Keratinocyte (primary cell): ENCODE measurements around the gene ABCA7. TPM values are rescaled to one million over a fixed set of nuclear protein-coding genes. Genes with fewer than 3 reads are reported as not detected.

Experiments used
- DNase-seq: peaks from one replicate; pipeline ENCODE4 v3.0.0-alpha.2; 2011; ENCODE audit warnings: low read depth, missing footprints, low spot score
- FAIRE-seq: peaks from 2 replicates; lab custom pipeline; 2011; peaks lifted over from hg19 to GRCh38; lab: Jason Lieb, UNC
- H2AFZ ChIP-seq: 2 replicates; pipeline ENCODE4 v1.6.0; 2012; ENCODE audit warnings: low read length, control low read depth, inconsistent platforms; ENCODE audit not compliant: control insufficient read depth
- H3K27ac ChIP-seq: 2 replicates; pipeline ENCODE4 v1.5.1; 2011; ENCODE audit warnings: low read length; ENCODE audit not compliant: control insufficient read depth, insufficient read depth
- H3K27me3 ChIP-seq: 3 replicates; pipeline ENCODE4 v1.6.0; 2011; ENCODE audit warnings: low read length; ENCODE audit not compliant: control insufficient read depth, insufficient read depth; ENCODE audit errors: extremely low read depth
- H3K36me3 ChIP-seq, 2 experiments: 2 replicates in 1 of 2; 3 replicates in 1 of 2; pipeline ENCODE4 v1.5.1; 2011; ENCODE audit warnings: low read length in 2 of 2, mild to moderate bottlenecking in 1 of 2; ENCODE audit not compliant: control insufficient read depth in 2 of 2, insufficient read depth in 2 of 2; ENCODE audit errors: extremely low read depth in 1 of 2
- H3K4me1 ChIP-seq: 3 replicates; pipeline ENCODE4 v1.5.1; 2011; ENCODE audit warnings: low read length; ENCODE audit not compliant: control insufficient read depth, insufficient read depth; ENCODE audit errors: extremely low read depth
- H3K4me2 ChIP-seq: 3 replicates; pipeline ENCODE4 v1.6.0; 2011; ENCODE audit warnings: low read depth, low read length; ENCODE audit not compliant: control insufficient read depth, insufficient read depth; ENCODE audit errors: extremely low read depth
- H3K4me3 ChIP-seq, 3 experiments: fragments of 200-600 bp in 1 of 3; sonication (generic) in 1 of 3; 2 replicates in 2 of 3; 3 replicates in 1 of 3; pipeline ENCODE4 v1.5.1; 2011 to 2016; ENCODE audit warnings: low read length in 3 of 3, mild to moderate bottlenecking in 3 of 3, control low read depth in 2 of 3, inconsistent platforms in 1 of 3, low read depth in 1 of 3, mixed read lengths in 1 of 3, mixed run types in 1 of 3, moderate library complexity in 1 of 3; ENCODE audit not compliant: control insufficient read depth in 2 of 3, insufficient read depth in 2 of 3; ENCODE audit errors: extremely low read depth in 1 of 3
- H3K79me2 ChIP-seq: 2 replicates; pipeline ENCODE4 v1.6.0; 2012; ENCODE audit warnings: low read length; ENCODE audit not compliant: control insufficient read depth, insufficient read depth
- H3K9ac ChIP-seq: 3 replicates; pipeline ENCODE4 v1.6.0; 2011; ENCODE audit warnings: low read length; ENCODE audit not compliant: control insufficient read depth, insufficient read depth; ENCODE audit errors: extremely low read depth
- H3K9me1 ChIP-seq: 3 replicates; pipeline ENCODE4 v1.6.0; 2011; ENCODE audit warnings: low read length; ENCODE audit not compliant: control insufficient read depth, insufficient read depth; ENCODE audit errors: extremely low read depth
- H3K9me3 ChIP-seq: 2 replicates; pipeline ENCODE4 v1.5.1; 2012; ENCODE audit warnings: low read depth, low read length; ENCODE audit not compliant: control insufficient read depth
- H4K20me1 ChIP-seq: 3 replicates; pipeline ENCODE4 v1.6.0; 2011; ENCODE audit warnings: low read length; ENCODE audit not compliant: control insufficient read depth, insufficient read depth; ENCODE audit errors: extremely low read depth
- EZH2 ChIP-seq: IDR thresholded peaks from one replicate; pipeline ENCODE4 v1.6.1; 2012; ENCODE audit warnings: inconsistent platforms, mild to moderate bottlenecking, low read length, moderate library complexity
- dilution Hi-C: fragments of 300-500 bp; cut with MboI; formaldehyde crosslinking; loops from one replicate; pipeline ENCODE4 v1.7.0; 2020; ENCODE audit warnings: low sequenced_read_pairs; ENCODE audit not compliant: extremely low pct_ligation_motif_present
- polyA plus RNA-seq, 5 experiments: library from polyadenylated mRNA; depleted of rRNA in 3 of 5; stranded (reverse) in 3 of 5; stranded (forward) in 1 of 5; unstranded in 1 of 5; fragments of >200 nt; gene quantifications; 1 replicate in 1 of 5; 2 replicates in 3 of 5; 3 replicates in 1 of 5; pipeline versions ENCODE4 v1.2.1 to v1.2.3, GENCODE V29; 2011 to 2012; ENCODE audit warnings: missing spikeins in 2 of 5, low read depth in 1 of 5, low replicate concordance in 1 of 5
- TF ChIP-seq, protein P1 (sequence below), 3 experiments: IDR thresholded peaks in 1 of 3; conservative IDR thresholded peaks in 1 of 3; optimal IDR thresholded peaks in 1 of 3; 2 replicates in 2 of 3; 3 replicates in 1 of 3; pipeline versions ENCODE3 to v1.5.1; 2011; ENCODE audit warnings: low read length in 3 of 3, mild to moderate bottlenecking in 3 of 3, moderate library complexity in 2 of 3, control low read depth in 1 of 3, inconsistent platforms in 1 of 3; ENCODE audit not compliant: insufficient read depth in 2 of 3; ENCODE audit errors: extremely low read depth in 1 of 3

ABCA7 gene
- polyA plus RNA-seq, 1 donor (not counting 4 experiments of a cell fraction or from before 2014, with no cell fraction given), result 7.4 TPM

DNA sequence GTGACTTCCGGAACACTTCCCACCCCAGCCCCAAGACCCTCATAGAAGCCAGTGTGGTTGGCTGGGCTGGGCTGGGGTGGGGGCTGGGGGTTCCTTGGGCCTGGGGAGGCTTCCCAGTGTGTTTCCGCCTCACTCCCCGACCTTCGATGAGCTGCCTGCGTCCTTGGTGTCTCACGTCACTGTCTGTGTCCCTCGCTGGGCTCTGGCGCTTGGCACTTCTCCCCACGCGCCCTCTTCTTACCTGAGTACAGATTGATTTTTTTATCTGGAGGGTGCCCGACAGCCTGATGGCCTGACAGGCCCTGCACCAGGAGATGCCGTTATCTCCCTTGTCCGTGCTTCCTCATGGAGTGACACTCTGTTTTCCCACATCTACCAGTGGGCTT is 47.2 kb upstream of the ABCA7 start:
- TF ChIP-seq, protein P1, sequence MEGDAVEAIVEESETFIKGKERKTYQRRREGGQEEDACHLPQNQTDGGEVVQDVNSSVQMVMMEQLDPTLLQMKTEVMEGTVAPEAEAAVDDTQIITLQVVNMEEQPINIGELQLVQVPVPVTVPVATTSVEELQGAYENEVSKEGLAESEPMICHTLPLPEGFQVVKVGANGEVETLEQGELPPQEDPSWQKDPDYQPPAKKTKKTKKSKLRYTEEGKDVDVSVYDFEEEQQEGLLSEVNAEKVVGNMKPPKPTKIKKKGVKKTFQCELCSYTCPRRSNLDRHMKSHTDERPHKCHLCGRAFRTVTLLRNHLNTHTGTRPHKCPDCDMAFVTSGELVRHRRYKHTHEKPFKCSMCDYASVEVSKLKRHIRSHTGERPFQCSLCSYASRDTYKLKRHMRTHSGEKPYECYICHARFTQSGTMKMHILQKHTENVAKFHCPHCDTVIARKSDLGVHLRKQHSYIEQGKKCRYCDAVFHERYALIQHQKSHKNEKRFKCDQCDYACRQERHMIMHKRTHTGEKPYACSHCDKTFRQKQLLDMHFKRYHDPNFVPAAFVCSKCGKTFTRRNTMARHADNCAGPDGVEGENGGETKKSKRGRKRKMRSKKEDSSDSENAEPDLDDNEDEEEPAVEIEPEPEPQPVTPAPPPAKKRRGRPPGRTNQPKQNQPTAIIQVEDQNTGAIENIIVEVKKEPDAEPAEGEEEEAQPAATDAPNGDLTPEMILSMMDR (optimal IDR thresholded peaks at IDR 0.05 in 1 of 3, IDR thresholded peaks at IDR 0.05 in 1 of 3, conservative IDR thresholded peaks at IDR 0.05 in 1 of 3; ENCODE audit: extremely low read depth in 1 of 3, insufficient read depth in 2 of 3, low read length in 3 of 3), result no peak
- no peak for TF ChIP-seq EZH2
- Histone ChIP-seq H3K4me3 (no peak overlapping the region), H3K4me1 (peaks cover 12% of the 10 kb centered on the region), H3K79me2 (no peaks in the 10 kb centered on the region), H3K9me3 (no peaks in the 10 kb centered on the region), H2AFZ (no peak overlapping the region), H4K20me1 (no peaks in the 10 kb centered on the region), H3K27me3 (peaks cover 18% of the 10 kb centered on the region), H3K9me1 (no peaks in the 10 kb centered on the region), H3K27ac (no peak overlapping the region), H3K4me2 (no peak overlapping the region), H3K9ac (no peak overlapping the region), H3K36me3 (peaks cover 19 to 20% of the 10 kb centered on the region in 2 experiments)
- dilution Hi-C loops, result no loop called here
- no peak for FAIRE-seq
- DNase-seq, result no peak

DNA sequence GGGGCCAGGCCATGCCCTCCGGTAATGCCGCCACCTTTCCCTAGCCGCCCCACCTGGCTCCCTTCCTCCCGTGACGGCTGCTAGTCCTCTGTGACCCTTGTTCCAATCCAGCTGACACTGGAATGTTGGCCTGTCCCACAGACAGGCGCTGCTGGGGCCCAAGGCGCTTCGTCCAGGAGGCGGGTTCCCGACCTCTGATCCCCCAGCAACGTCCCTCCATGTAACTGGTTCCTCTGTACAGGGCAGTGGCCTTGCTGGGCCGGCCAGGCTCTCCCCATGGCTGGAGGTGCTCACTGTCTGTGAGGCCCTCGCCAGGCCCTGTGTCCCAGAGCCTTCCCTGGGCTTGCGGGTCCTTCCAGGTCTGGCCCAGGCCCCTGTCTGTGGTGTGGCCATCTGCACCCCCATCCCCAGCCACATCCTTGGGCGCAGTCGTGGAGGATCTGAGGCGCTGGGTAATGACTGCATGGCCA is 46.5 kb upstream of the ABCA7 start:
- no peak for DNase-seq
- H3K4me3 ChIP-seq, result no peak overlapping the region
- no peak for TF ChIP-seq EZH2
- TF ChIP-seq, protein P1 (optimal IDR thresholded peaks at IDR 0.05 in 1 of 3, IDR thresholded peaks at IDR 0.05 in 1 of 3, conservative IDR thresholded peaks at IDR 0.05 in 1 of 3; ENCODE audit: extremely low read depth in 1 of 3, insufficient read depth in 2 of 3, low read length in 3 of 3), result no peak
- no peak overlapping the region for H3K9ac ChIP-seq
- H3K27ac ChIP-seq, result no peak overlapping the region
- no peak overlapping the region for H3K4me2 ChIP-seq
- FAIRE-seq, result no peak
- peaks cover 14 to 20% of the 10 kb centered on the region in 2 experiments for H3K36me3 ChIP-seq
- H4K20me1 ChIP-seq, result no peaks in the 10 kb centered on the region
- peaks cover 12% of the 10 kb centered on the region for H3K4me1 ChIP-seq
- dilution Hi-C loops, result no loop called here
- H3K79me2 ChIP-seq, result no peaks in the 10 kb centered on the region
- H3K27me3 ChIP-seq, result peaks cover 25% of the 10 kb centered on the region
- no peak overlapping the region for H2AFZ ChIP-seq
- H3K9me1 ChIP-seq, result no peaks in the 10 kb centered on the region
- no peaks in the 10 kb centered on the region for H3K9me3 ChIP-seq
